Measurements from ENCODE around the gene TCAF1.
"Not testable (repeated sequence)": the region's sequence is repeated elsewhere in the genome, so short reads cannot be mapped to it uniquely, and the experiment has no call there.

DNA sequence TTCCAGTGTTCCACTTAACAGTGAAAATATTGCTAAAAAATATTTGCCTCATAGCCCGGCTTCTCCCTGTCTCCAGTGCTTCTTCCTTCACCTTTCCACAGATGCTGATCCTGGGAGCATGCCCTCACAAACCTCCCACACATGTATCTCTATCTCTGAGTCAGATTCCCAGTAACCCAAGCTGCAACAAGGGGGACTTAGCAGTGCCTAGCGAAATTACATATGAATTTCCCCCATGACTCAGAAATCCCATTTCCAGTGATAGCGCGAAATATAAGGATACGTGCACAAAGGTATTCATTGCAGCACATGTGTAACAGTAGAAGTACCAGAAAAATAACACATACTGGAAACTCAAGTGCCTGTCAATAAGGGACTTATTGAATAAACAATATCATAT lies 75.4 kb downstream of the TCAF1 start:
- TF ChIP-seq, protein P1, sequence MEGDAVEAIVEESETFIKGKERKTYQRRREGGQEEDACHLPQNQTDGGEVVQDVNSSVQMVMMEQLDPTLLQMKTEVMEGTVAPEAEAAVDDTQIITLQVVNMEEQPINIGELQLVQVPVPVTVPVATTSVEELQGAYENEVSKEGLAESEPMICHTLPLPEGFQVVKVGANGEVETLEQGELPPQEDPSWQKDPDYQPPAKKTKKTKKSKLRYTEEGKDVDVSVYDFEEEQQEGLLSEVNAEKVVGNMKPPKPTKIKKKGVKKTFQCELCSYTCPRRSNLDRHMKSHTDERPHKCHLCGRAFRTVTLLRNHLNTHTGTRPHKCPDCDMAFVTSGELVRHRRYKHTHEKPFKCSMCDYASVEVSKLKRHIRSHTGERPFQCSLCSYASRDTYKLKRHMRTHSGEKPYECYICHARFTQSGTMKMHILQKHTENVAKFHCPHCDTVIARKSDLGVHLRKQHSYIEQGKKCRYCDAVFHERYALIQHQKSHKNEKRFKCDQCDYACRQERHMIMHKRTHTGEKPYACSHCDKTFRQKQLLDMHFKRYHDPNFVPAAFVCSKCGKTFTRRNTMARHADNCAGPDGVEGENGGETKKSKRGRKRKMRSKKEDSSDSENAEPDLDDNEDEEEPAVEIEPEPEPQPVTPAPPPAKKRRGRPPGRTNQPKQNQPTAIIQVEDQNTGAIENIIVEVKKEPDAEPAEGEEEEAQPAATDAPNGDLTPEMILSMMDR (conservative IDR thresholded peaks at IDR 0.05; ENCODE audit: low read depth, low read length), result not testable (repeated sequence)
- not testable (repeated sequence) for TF ChIP-seq CHD1, FOS, POLR2A (IDR thresholded peaks at IDR 0.05; ENCODE audit: low read depth, low read length)
- TF ChIP-seq, protein P2, sequence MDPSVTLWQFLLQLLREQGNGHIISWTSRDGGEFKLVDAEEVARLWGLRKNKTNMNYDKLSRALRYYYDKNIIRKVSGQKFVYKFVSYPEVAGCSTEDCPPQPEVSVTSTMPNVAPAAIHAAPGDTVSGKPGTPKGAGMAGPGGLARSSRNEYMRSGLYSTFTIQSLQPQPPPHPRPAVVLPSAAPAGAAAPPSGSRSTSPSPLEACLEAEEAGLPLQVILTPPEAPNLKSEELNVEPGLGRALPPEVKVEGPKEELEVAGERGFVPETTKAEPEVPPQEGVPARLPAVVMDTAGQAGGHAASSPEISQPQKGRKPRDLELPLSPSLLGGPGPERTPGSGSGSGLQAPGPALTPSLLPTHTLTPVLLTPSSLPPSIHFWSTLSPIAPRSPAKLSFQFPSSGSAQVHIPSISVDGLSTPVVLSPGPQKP (IDR thresholded peaks at IDR 0.05; ENCODE audit: borderline replicate concordance, low read depth, low read length), result not testable (repeated sequence)
